GM23338 (cell line): ENCODE results near the gene TRIM34.

Experiments
- CREB1 ChIP-seq: fragments of 250-450 bp; sonication (Bioruptor Pico); IDR thresholded peaks from 2 replicates; pipeline ENCODE4 v1.5.0; 2020; ENCODE audit warnings: low read depth, mild to moderate bottlenecking, moderate library complexity
- CTCF ChIP-seq, 2 experiments: fragments of 200-600 bp in 1 of 2; sonication (generic) in 1 of 2; conservative IDR thresholded peaks; 2 replicates each; pipeline versions ENCODE4 v1.5.1 to v1.6.1; 2016 to 2017; ENCODE audit warnings: antibody characterized with exemption in 2 of 2, low read depth in 2 of 2, mild to moderate bottlenecking in 2 of 2, moderate library complexity in 1 of 2
- ETS1 ChIP-seq: IDR thresholded peaks from 2 replicates; pipeline ENCODE4 v1.6.1; 2016; ENCODE audit warnings: antibody characterized with exemption
- EZH2 ChIP-seq: fragments of 200-600 bp; sonication (generic); IDR thresholded peaks from one replicate; pipeline ENCODE4 v1.8.0; 2017; ENCODE audit warnings: antibody characterized with exemption, mild to moderate bottlenecking, low read depth; ENCODE audit not compliant: unreplicated experiment
- EZH2phosphoT487 ChIP-seq: fragments of 200-600 bp; sonication (generic); IDR thresholded peaks from one replicate; pipeline ENCODE4 v1.8.1; 2018; ENCODE audit warnings: antibody characterized with exemption; ENCODE audit not compliant: unreplicated experiment
- JUNB ChIP-seq: IDR thresholded peaks from one replicate; pipeline ENCODE4 v1.6.1; 2016; ENCODE audit warnings: antibody characterized with exemption; ENCODE audit not compliant: unreplicated experiment
- NANOG ChIP-seq: IDR thresholded peaks from 2 replicates; pipeline ENCODE4 v1.6.1; 2016; ENCODE audit warnings: antibody characterized with exemption, borderline replicate concordance
- POLR2AphosphoS5 ChIP-seq: IDR thresholded peaks from 2 replicates; pipeline ENCODE4 v1.6.1; 2016; ENCODE audit warnings: antibody characterized with exemption, low read depth
- REST ChIP-seq: IDR thresholded peaks from one replicate; pipeline ENCODE4 v1.6.1; 2018; ENCODE audit warnings: antibody characterized with exemption; ENCODE audit not compliant: unreplicated experiment
- STAT1 ChIP-seq: IDR thresholded peaks from one replicate; pipeline ENCODE4 v1.6.1; 2016; ENCODE audit warnings: antibody characterized with exemption; ENCODE audit not compliant: unreplicated experiment
- ZNF114 ChIP-seq: fragments of 250-450 bp; sonication (Bioruptor Pico); IDR thresholded peaks from 2 replicates; pipeline ENCODE4 v1.5.0; 2020; ENCODE audit warnings: mild to moderate bottlenecking, moderate library complexity
- ZNF331 ChIP-seq: fragments of 250-450 bp; sonication (Bioruptor Pico); IDR thresholded peaks from 2 replicates; pipeline ENCODE4 v1.5.0; 2020; ENCODE audit warnings: low read depth, mild to moderate bottlenecking, moderate library complexity
- ZNF462 ChIP-seq: fragments of 250-450 bp; sonication (Bioruptor Pico); IDR thresholded peaks from 2 replicates; pipeline ENCODE4 v1.5.0; 2020; ENCODE audit warnings: mild to moderate bottlenecking, moderate library complexity

- TF ChIP-seq CTCF (conservative IDR thresholded peaks at IDR 0.05; ENCODE audit: low read depth in 2 of 2) (no peak), POLR2AphosphoS5 (no peak), REST (no peak), JUNB (no peak), ZNF462 (no peak), ZNF331 (no peak), EZH2 (no peak), CREB1 (CRISPR knock-in tag) (no peak), EZH2phosphoT487 (no peak), NANOG (no peak), STAT1 (no peak), ETS1 (no peak), ZNF114 (CRISPR knock-in tag) (no peak)
These were observed 2.0 kb upstream of the TRIM34 start for GRCh38 chr11:5622802-5623201.
